GM12878 (cell line): ENCODE measurements around the gene ABCA2. TPM values are rescaled to one million over a fixed set of nuclear protein-coding genes. Genes with fewer than 3 reads are reported as not detected.

Source experiments
- ATAC-seq: fragments of 200-7000 bp; cut with Tn5 transposase; 3 replicates; pipeline ENCODE4 v1.9.1; 2020; ENCODE audit warnings: mild to moderate bottlenecking, moderate library complexity
- BruUV-seq: library from RNA; stranded (reverse); fragments of 400-500 nt; replicated peaks from 2 replicates; lab custom pipeline; 2021; lab: Mats Ljungman, UMichigan
- CTCF ChIA-PET: fragments of 300-600 bp; sonication (Branson Sonifier 250); formaldehyde crosslinking; extraction: SDS; loops from one replicate; lab custom pipeline; 2021; ENCODE audit warnings: inconsistent platforms; lab: Yijun Ruan, JAX
- POLR2A ChIA-PET: fragments of 350-600 bp; formaldehyde crosslinking; extraction: SDS; loops from one replicate; lab custom pipeline; 2021; ENCODE audit warnings: inconsistent platforms; lab: Charles Lee
- RAD21 ChIA-PET: fragments of 300-600 bp; sonication (Branson Sonifier 250); formaldehyde crosslinking; loops from one replicate; lab custom pipeline; 2023; ENCODE audit warnings: antibody characterized with exemption; ENCODE audit not compliant: unreplicated experiment; lab: Charles Lee
- SMC1A ChIA-PET: fragments of 300-600 bp; sonication (Branson Sonifier 250); formaldehyde crosslinking; loops from one replicate; lab custom pipeline; 2023; ENCODE audit not compliant: unreplicated experiment, uncharacterized antibody; lab: Charles Lee
- DNase-seq: peaks from one replicate; pipeline ENCODE4 v3.0.0-alpha.2; 2011; ENCODE audit warnings: low read depth, low spot score
- FAIRE-seq: peaks from 3 replicates; lab custom pipeline; 2011; peaks lifted over from hg19 to GRCh38; lab: Jason Lieb, UNC
- H2AFZ ChIP-seq: 2 replicates; pipeline ENCODE4 v1.6.0; 2011; ENCODE audit warnings: low read depth, low read length, control low read depth; ENCODE audit not compliant: control insufficient read depth
- H3K27ac ChIP-seq: 2 replicates; pipeline ENCODE4 v1.5.1; 2011; ENCODE audit warnings: control low read depth; ENCODE audit not compliant: control insufficient read depth, insufficient read depth
- H3K27me3 ChIP-seq, 2 experiments: replicated peaks in 1 of 2; 2 replicates each; pipeline versions ENCODE4 v1.6.0 to v1.6.1; 2011; ENCODE audit warnings: low read length in 1 of 2; ENCODE audit not compliant: control insufficient read depth in 2 of 2, insufficient read depth in 2 of 2
- H3K36me3 ChIP-seq, 2 experiments: 2 replicates each; pipeline ENCODE4 v1.5.1; 2011; ENCODE audit warnings: low read length in 1 of 2; ENCODE audit not compliant: control insufficient read depth in 2 of 2, insufficient read depth in 2 of 2
- H3K4me1 ChIP-seq: 2 replicates; pipeline ENCODE4 v1.6.1; 2011; ENCODE audit warnings: mild to moderate bottlenecking, low read length, moderate library complexity, mixed read lengths; ENCODE audit not compliant: control insufficient read depth, insufficient read depth
- H3K4me2 ChIP-seq: 2 replicates; pipeline ENCODE4 v1.6.0; 2011; ENCODE audit warnings: control low read depth; ENCODE audit not compliant: control insufficient read depth, insufficient read depth
- H3K4me3 ChIP-seq: fragments of 200-600 bp; sonication (generic); 2 replicates; pipeline ENCODE4 v1.5.1; 2016
- H3K79me2 ChIP-seq: 2 replicates; pipeline ENCODE4 v1.6.0; 2011; ENCODE audit warnings: low read length; ENCODE audit not compliant: control insufficient read depth, insufficient read depth
- H3K9ac ChIP-seq: 2 replicates; pipeline ENCODE4 v1.8.0; 2011; ENCODE audit warnings: low read length, control low read depth, mixed read lengths; ENCODE audit not compliant: control insufficient read depth, insufficient read depth
- H3K9me3 ChIP-seq: replicated peaks from 3 replicates; pipeline ENCODE4 v1.5.1; 2011; ENCODE audit warnings: mild to moderate bottlenecking, low read length; ENCODE audit not compliant: control insufficient read depth, insufficient read depth
- H4K20me1 ChIP-seq: 2 replicates; pipeline ENCODE4 v1.6.0; 2011; ENCODE audit not compliant: control insufficient read depth, insufficient read depth
- ASH2L ChIP-seq: fragments of 300-600, 200-600 bp; sonication (generic); IDR thresholded peaks from 2 replicates; pipeline ENCODE4 v1.6.1; 2017; ENCODE audit warnings: low read depth, mild to moderate bottlenecking, borderline replicate concordance
- BACH1 ChIP-seq: fragments of 450-650 bp; IDR thresholded peaks from 2 replicates; pipeline ENCODE4 v1.6.1; 2017; ENCODE audit warnings: mild to moderate bottlenecking, borderline replicate concordance
- ETV6 ChIP-seq, 2 experiments: fragments of 450-650 bp in 1 of 2; IDR thresholded peaks in 1 of 2; conservative IDR thresholded peaks in 1 of 2; 2 replicates each; pipeline ENCODE4 v1.6.1; 2014; ENCODE audit warnings: antibody characterized with exemption in 1 of 2, borderline replicate concordance in 1 of 2, low read depth in 1 of 2, mild to moderate bottlenecking in 1 of 2, moderate library complexity in 1 of 2
- IKZF1 ChIP-seq: fragments of 450-650 bp; conservative IDR thresholded peaks from 2 replicates; pipeline ENCODE4 v1.6.1; 2017; ENCODE audit warnings: antibody characterized with exemption, mild to moderate bottlenecking
- JUND ChIP-seq: IDR thresholded peaks from 2 replicates; pipeline ENCODE4 v1.6.1; 2012; ENCODE audit warnings: low read depth, mild to moderate bottlenecking, low read length, improper control_type of control experiment, moderate library complexity
- MAX ChIP-seq: IDR thresholded peaks from 2 replicates; pipeline ENCODE4 v1.6.1; 2012; ENCODE audit warnings: low read depth, low read length, improper control_type of control experiment
- POLR2A ChIP-seq: IDR thresholded peaks from 2 replicates; pipeline ENCODE4 v1.6.1; 2011; ENCODE audit warnings: low read depth, mild to moderate bottlenecking, low read length
- RELB ChIP-seq: fragments of 450-650 bp; IDR thresholded peaks from 2 replicates; pipeline ENCODE4 v1.6.1; 2017; ENCODE audit warnings: low read depth, mild to moderate bottlenecking, moderate library complexity
- SIN3A ChIP-seq: IDR thresholded peaks from 2 replicates; pipeline ENCODE4 v1.6.1; 2012; ENCODE audit warnings: low read depth, low read length, improper control_type of control experiment
- SP1 ChIP-seq: IDR thresholded peaks from one replicate; pipeline ENCODE4 v1.6.1; 2011; ENCODE audit warnings: low read depth, low read length
- TCF12 ChIP-seq: IDR thresholded peaks from 2 replicates; pipeline ENCODE4 v1.6.1; 2011; ENCODE audit warnings: low read depth, mild to moderate bottlenecking, low read length
- WGBS: methylation state at CpG from one replicate; pipeline ENCODE4 v1.1.6; 2016; ENCODE audit warnings: low lambda C conversion rate; ENCODE audit not compliant: insufficient replicate concordance, insufficient coverage; ENCODE audit errors: missing lambda C conversion rate; 5-methylcytosine and 5-hydroxymethylcytosine counted together
- in situ Hi-C: fragments of 300-500 bp; cut with MboI; formaldehyde crosslinking; loops from 9 replicates; pipeline ENCODE4 v1.14.3; 2018; ENCODE audit warnings: mixed read lengths
- intact Hi-C: fragments of 100-400 bp; cut with micrococcal nuclease; formaldehyde crosslinking; loops from one replicate; pipeline ENCODE4 v1.14.2; 2022; ENCODE audit not compliant: unreplicated experiment
- polyA plus RNA-seq, 11 experiments: library from polyadenylated mRNA; depleted of rRNA in 4 of 11; unstranded in 6 of 11; stranded (reverse) in 5 of 11; fragments of >200 nt; fragmentation: Nextera tagmentation in 4 of 11; fragmentation: Illumina TruSeq in 1 of 11; extraction: Ambion mirVana in 4 of 11; extraction: Trizol in 1 of 11; gene quantifications; 1 replicate in 1 of 11; 2 replicates in 10 of 11; pipeline versions ENCODE4 v1.2.1 to v1.2.3, GENCODE V29; 2011 to 2016; ENCODE audit warnings: inconsistent platforms in 2 of 11, missing spikeins in 2 of 11, low read depth in 1 of 11
- total RNA-seq, 4 experiments: library from RNA; depleted of rRNA in 3 of 4; stranded (reverse); fragments of >200 nt in 3 of 4; fragmentation: Illumina TruSeq in 1 of 4; extraction: Trizol in 1 of 4; gene quantifications; 2 replicates each; pipeline versions ENCODE4 v1.2.1 to v1.2.3, GENCODE V29; 2013 to 2021
- TF ChIP-seq, protein P1 (sequence below): fragments of 450-650 bp; conservative IDR thresholded peaks from 2 replicates; pipeline ENCODE4 v1.6.1; 2017; ENCODE audit warnings: mild to moderate bottlenecking, moderate library complexity

The ABCA2 gene
- total and polyA plus RNA-seq, 10 of the 15 experiments (the other 5 are each of a cell fraction or from before 2014, with no cell fraction given), result 0.13 to 2.6 (median 0.71) TPM; not detected in 2

GRCh38 chr9:137039611-137040366 lies 11.8 kb upstream of the ABCA2 start:
- ATAC-seq, result no peak
- H3K9me3 ChIP-seq, result no peaks in the 10 kb centered on the region
- 59% methylated on average over 27 of the region's 32 CpGs for WGBS
- no peak overlapping the region for H3K4me2 ChIP-seq
- no peak for DNase-seq
- H4K20me1 ChIP-seq, result no peaks in the 10 kb centered on the region
- RAD21 ChIA-PET, result interaction anchor here (1.8 kb wide), 1 partner anchor 92 kb away, joined by 6 read pairs; no protein-coding TSS in a partner anchor
- peaks cover 4% of the 10 kb centered on the region for H3K4me1 ChIP-seq
- peaks cover 2 to 8% of the 10 kb centered on the region in 2 experiments; a peak in 3 of 4 replicates for H3K27me3 ChIP-seq
- in situ Hi-C loops, result loop anchor here (5.0 kb wide), 2 partner anchors 92 to 242 kb away; partner anchors contain the start of genes C8G and CCDC183
- H2AFZ ChIP-seq, result no peak overlapping the region
- no peak overlapping the region for H3K27ac ChIP-seq
- H3K9ac ChIP-seq, result no peak overlapping the region
- TF ChIP-seq SP1, result no peak
- no peak for TF ChIP-seq POLR2A
- no peak for TF ChIP-seq RELB
- TF ChIP-seq, protein P1, sequence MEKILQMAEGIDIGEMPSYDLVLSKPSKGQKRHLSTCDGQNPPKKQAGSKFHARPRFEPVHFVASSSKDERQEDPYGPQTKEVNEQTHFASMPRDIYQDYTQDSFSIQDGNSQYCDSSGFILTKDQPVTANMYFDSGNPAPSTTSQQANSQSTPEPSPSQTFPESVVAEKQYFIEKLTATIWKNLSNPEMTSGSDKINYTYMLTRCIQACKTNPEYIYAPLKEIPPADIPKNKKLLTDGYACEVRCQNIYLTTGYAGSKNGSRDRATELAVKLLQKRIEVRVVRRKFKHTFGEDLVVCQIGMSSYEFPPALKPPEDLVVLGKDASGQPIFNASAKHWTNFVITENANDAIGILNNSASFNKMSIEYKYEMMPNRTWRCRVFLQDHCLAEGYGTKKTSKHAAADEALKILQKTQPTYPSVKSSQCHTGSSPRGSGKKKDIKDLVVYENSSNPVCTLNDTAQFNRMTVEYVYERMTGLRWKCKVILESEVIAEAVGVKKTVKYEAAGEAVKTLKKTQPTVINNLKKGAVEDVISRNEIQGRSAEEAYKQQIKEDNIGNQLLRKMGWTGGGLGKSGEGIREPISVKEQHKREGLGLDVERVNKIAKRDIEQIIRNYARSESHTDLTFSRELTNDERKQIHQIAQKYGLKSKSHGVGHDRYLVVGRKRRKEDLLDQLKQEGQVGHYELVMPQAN, result no peak
- TF ChIP-seq SIN3A, result no peak
- TF ChIP-seq BACH1, result no peak
- TF ChIP-seq TCF12, result no peak
- TF ChIP-seq JUND, result no peak
- TF ChIP-seq ASH2L, result no peak
- TF ChIP-seq ETV6 (conservative IDR thresholded peaks at IDR 0.05 in 1 of 2, IDR thresholded peaks at IDR 0.05 in 1 of 2; ENCODE audit: borderline replicate concordance in 1 of 2, low read depth in 1 of 2), result no peak
- TF ChIP-seq IKZF1, result no peak
- TF ChIP-seq MAX, result no peak
- TF ChIP-seq, all 136 proteins: peak for 0
- ChIA-PET POLR2A (no interaction called here), SMC1A (no interaction called here), CTCF (interaction anchor here (1.0 to 2.2 kb wide), 2 partner anchors 10 to 91 kb away, joined by 3 to 9 read pairs; no protein-coding TSS in a partner anchor)
- no peak overlapping the region for H3K4me3 ChIP-seq
- no peaks in the 10 kb centered on the region for H3K79me2 ChIP-seq
- H3K36me3 ChIP-seq, result no peaks in the 10 kb centered on the region
- no peak for FAIRE-seq
- no TSS peak for BruUV-seq
- intact Hi-C loops, result loop anchor here (5.0 to 10.0 kb wide), 2 partner anchors 185 to 192 kb away; partner anchors contain the start of genes CYSRT1, PHPT1, RNF208 and RNF224
